GM23338 (cell line): ENCODE measurements around the gene CAMK2N2. TPM values are rescaled to one million over a fixed set of nuclear protein-coding genes. Genes with fewer than 3 reads are reported as not detected.

Experiments
- ATAC-seq: fragments of 200-7000 bp; cut with Tn5 transposase; 3 replicates; pipeline ENCODE4 v1.9.1; 2020
- DNase-seq: peaks from one replicate; pipeline ENCODE4 v3.0.0-alpha.2; 2015; ENCODE audit warnings: low spot score
- H2AFZ ChIP-seq: fragments of 200-600 bp; sonication (generic); 2 replicates; pipeline ENCODE4 v1.8.0; 2016; ENCODE audit warnings: antibody characterized with exemption, mild to moderate bottlenecking, moderate library complexity
- H3F3A ChIP-seq: fragments of 200-600 bp; sonication (generic); replicated peaks from 2 replicates; pipeline ENCODE4 v1.8.0; 2017; ENCODE audit warnings: antibody characterized with exemption, mixed run types, low read depth
- H3K27ac ChIP-seq: fragments of 200-600 bp; sonication (generic); 2 replicates; pipeline ENCODE4 v1.6.1; 2016; ENCODE audit warnings: low read depth
- H3K27me3 ChIP-seq: fragments of 200-600 bp; sonication (generic); 2 replicates; pipeline ENCODE4 v1.8.0; 2016; ENCODE audit warnings: mild to moderate bottlenecking, mixed run types, moderate library complexity; ENCODE audit not compliant: insufficient read depth
- H3K36me3 ChIP-seq: fragments of 200-600 bp; sonication (generic); 2 replicates; pipeline ENCODE4 v1.8.0; 2016; ENCODE audit warnings: mild to moderate bottlenecking; ENCODE audit not compliant: insufficient read depth
- H3K4me1 ChIP-seq: fragments of 200-600 bp; sonication (generic); 2 replicates; pipeline ENCODE4 v1.8.0; 2016; ENCODE audit warnings: mild to moderate bottlenecking, moderate library complexity; ENCODE audit not compliant: insufficient read depth
- H3K4me2 ChIP-seq: fragments of 200-600 bp; sonication (generic); 2 replicates; pipeline ENCODE4 v1.7.1; 2017; ENCODE audit warnings: mixed run types
- H3K4me3 ChIP-seq: fragments of 200-600 bp; sonication (generic); 2 replicates; pipeline ENCODE4 v1.6.1; 2016; ENCODE audit warnings: mixed run types
- H3K79me2 ChIP-seq: fragments of 200-600 bp; sonication (generic); replicated peaks from 2 replicates; pipeline ENCODE4 v1.8.0; 2017; ENCODE audit warnings: mild to moderate bottlenecking; ENCODE audit not compliant: insufficient read depth
- H3K9me2 ChIP-seq: fragments of 200-600 bp; sonication (generic); 2 replicates; pipeline ENCODE4 v1.8.0; 2017; ENCODE audit not compliant: insufficient read depth
- H4K20me1 ChIP-seq: fragments of 200-600 bp; sonication (generic); replicated peaks from 2 replicates; pipeline ENCODE4 v1.8.0; 2017; ENCODE audit warnings: mild to moderate bottlenecking; ENCODE audit not compliant: insufficient read depth
- H3K27ac Mint-ChIP-seq: 2 replicates; pipeline ENCODE4 v1.8.0; 2020; ENCODE audit warnings: inconsistent platforms, mild to moderate bottlenecking, moderate library complexity, mixed read lengths
- H3K27me3 Mint-ChIP-seq: 3 replicates; pipeline ENCODE4 v1.8.0; 2022; ENCODE audit warnings: low read depth, mild to moderate bottlenecking, moderate library complexity, mixed read lengths, inconsistent platforms; ENCODE audit not compliant: insufficient read depth, poor library complexity
- H3K36me3 Mint-ChIP-seq: 3 replicates; pipeline ENCODE4 v1.8.0; 2021; ENCODE audit warnings: low read depth, mild to moderate bottlenecking, inconsistent platforms, moderate library complexity, mixed read lengths
- H3K4me1 Mint-ChIP-seq: 3 replicates; pipeline ENCODE4 v1.8.0; 2020; ENCODE audit warnings: mild to moderate bottlenecking, inconsistent platforms, mixed read lengths
- H3K4me3 Mint-ChIP-seq: 3 replicates; pipeline ENCODE4 v1.8.0; 2021; ENCODE audit warnings: moderate library complexity, mild to moderate bottlenecking, inconsistent platforms, mixed read lengths
- H3K9me3 Mint-ChIP-seq: 3 replicates; pipeline ENCODE4 v1.8.0; 2020; ENCODE audit warnings: moderate library complexity, mild to moderate bottlenecking, inconsistent platforms, mixed read lengths
- CTCF ChIP-seq, 2 experiments: fragments of 200-600 bp in 1 of 2; sonication (generic) in 1 of 2; conservative IDR thresholded peaks; 2 replicates each; pipeline versions ENCODE4 v1.5.1 to v1.6.1; 2016 to 2017; ENCODE audit warnings: antibody characterized with exemption in 2 of 2, low read depth in 2 of 2, mild to moderate bottlenecking in 2 of 2, moderate library complexity in 1 of 2
- EZH2 ChIP-seq: fragments of 200-600 bp; sonication (generic); IDR thresholded peaks from one replicate; pipeline ENCODE4 v1.8.0; 2017; ENCODE audit warnings: antibody characterized with exemption, mild to moderate bottlenecking, low read depth; ENCODE audit not compliant: unreplicated experiment
- EZH2phosphoT487 ChIP-seq: fragments of 200-600 bp; sonication (generic); IDR thresholded peaks from one replicate; pipeline ENCODE4 v1.8.1; 2018; ENCODE audit warnings: antibody characterized with exemption; ENCODE audit not compliant: unreplicated experiment
- POLR2AphosphoS5 ChIP-seq: IDR thresholded peaks from 2 replicates; pipeline ENCODE4 v1.6.1; 2016; ENCODE audit warnings: antibody characterized with exemption, low read depth
- REST ChIP-seq: IDR thresholded peaks from one replicate; pipeline ENCODE4 v1.6.1; 2018; ENCODE audit warnings: antibody characterized with exemption; ENCODE audit not compliant: unreplicated experiment
- STAT1 ChIP-seq: IDR thresholded peaks from one replicate; pipeline ENCODE4 v1.6.1; 2016; ENCODE audit warnings: antibody characterized with exemption; ENCODE audit not compliant: unreplicated experiment
- ZNF462 ChIP-seq: fragments of 250-450 bp; sonication (Bioruptor Pico); IDR thresholded peaks from 2 replicates; pipeline ENCODE4 v1.5.0; 2020; ENCODE audit warnings: mild to moderate bottlenecking, moderate library complexity
- polyA plus RNA-seq: library from polyadenylated mRNA; unstranded; fragments of >200 nt; fragmentation: Nextera tagmentation; extraction: Ambion mirVana; gene quantifications from 2 replicates; pipeline ENCODE4 v1.2.1, GENCODE V29; 2016
- total RNA-seq: library from RNA; depleted of rRNA; stranded (reverse); fragments of >200 nt; shearing (Covaris generic); gene quantifications from 2 replicates; pipeline ENCODE4 v1.2.3, GENCODE V29; 2014

Gene CAMK2N2
- total and polyA plus RNA-seq, 2 experiments from 2014 or later, result 0.32 to 1.3 TPM

GRCh38 chr3:184261854-184262763, 756 bp upstream of the CAMK2N2 start:
- Histone ChIP-seq H3K79me2 (no peaks in the 10 kb centered on the region), H3K27me3 (peaks cover 76% of the 10 kb centered on the region), H4K20me1 (peaks cover 11% of the 10 kb centered on the region), H3K4me3 (peak overlapping the region; percentile 91), H2AFZ (peak overlapping the region; percentile 99), H3K27ac (no peak overlapping the region), H3F3A (peaks cover 15% of the 10 kb centered on the region), H3K36me3 (no peaks in the 10 kb centered on the region), H3K9me2 (no peaks in the 10 kb centered on the region), H3K4me2 (peak overlapping the region; percentile 98), H3K4me1 (peaks cover 3% of the 10 kb centered on the region; the same call in 1 of the 2 replicates)
- Mint-ChIP-seq H3K27ac (no peak overlapping the region), H3K36me3 (peaks cover 8% of the 10 kb centered on the region; the same call in 1 of the 3 replicates), H3K4me3 (peak overlapping the region; percentile 86), H3K4me1 (peaks cover 14% of the 10 kb centered on the region), H3K27me3 (peaks cover 55% of the 10 kb centered on the region), H3K9me3 (no peaks in the 10 kb centered on the region; the same call in 1 of the 3 replicates)
- ATAC-seq (peak; percentile 32), DNase-seq (peak; percentile 47)
- no peak for TF ChIP-seq STAT1
- TF ChIP-seq POLR2AphosphoS5, result peak; percentile 42
- peak; percentile 66 for TF ChIP-seq EZH2
- TF ChIP-seq EZH2phosphoT487, result no peak
- no peak for TF ChIP-seq ZNF462 (CRISPR knock-in tag)
- TF ChIP-seq REST, result no peak
- TF ChIP-seq CTCF (conservative IDR thresholded peaks at IDR 0.05; ENCODE audit: low read depth in 2 of 2), result no peak
